SU-DHL-6 (cell line): ENCODE results near the gene URB2.

Experiments
- EZH2phosphoT487 ChIP-seq: fragments of 200-600 bp; sonication (generic), shearing (Covaris generic); conservative IDR thresholded peaks from 2 replicates; pipeline ENCODE4 v1.6.1; 2018; ENCODE audit warnings: mild to moderate bottlenecking, antibody characterized with exemption, low read length, moderate library complexity, mixed read lengths
- TF ChIP-seq, protein P1 (sequence below): fragments of 200-600 bp; sonication (generic); IDR thresholded peaks from one replicate; pipeline ENCODE4 v1.5.1; 2017; ENCODE audit warnings: antibody characterized with exemption, mild to moderate bottlenecking, low read length, moderate library complexity; ENCODE audit not compliant: insufficient read depth, poor library complexity, severe bottlenecking

DNA sequence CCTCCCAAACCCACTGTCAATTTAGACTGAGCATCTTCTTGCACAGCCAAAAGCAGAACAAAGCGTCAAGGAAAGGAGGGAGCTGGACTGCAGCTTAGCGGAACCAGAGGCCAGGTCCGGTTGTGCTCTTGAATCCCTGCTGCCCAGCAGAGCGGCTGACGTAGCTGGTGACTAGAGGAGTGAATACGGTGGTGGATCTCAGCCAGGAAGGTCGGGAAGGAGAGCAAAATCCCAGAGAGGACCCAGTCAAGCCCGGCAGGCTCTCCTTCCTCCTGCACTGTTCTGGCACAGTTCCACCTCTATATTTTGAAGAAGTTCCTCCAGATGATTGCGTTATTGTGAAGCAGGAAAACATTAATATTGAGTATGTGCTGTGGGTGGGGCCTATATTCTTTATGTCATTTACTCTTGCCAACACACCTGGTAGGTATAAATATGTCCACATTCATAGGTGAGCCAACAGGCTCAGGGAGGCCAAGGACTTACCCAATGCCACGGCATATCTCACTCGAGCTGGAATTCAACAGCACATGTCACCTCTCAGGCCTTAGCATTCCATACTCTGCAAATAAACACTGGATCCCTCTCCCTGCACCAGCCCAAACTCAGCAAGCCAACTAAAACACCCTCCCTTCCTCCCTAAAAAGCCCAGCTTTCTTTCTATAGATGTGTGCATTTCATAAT lies 43.9 kb upstream of the URB2 start:
- TF ChIP-seq, protein P1, sequence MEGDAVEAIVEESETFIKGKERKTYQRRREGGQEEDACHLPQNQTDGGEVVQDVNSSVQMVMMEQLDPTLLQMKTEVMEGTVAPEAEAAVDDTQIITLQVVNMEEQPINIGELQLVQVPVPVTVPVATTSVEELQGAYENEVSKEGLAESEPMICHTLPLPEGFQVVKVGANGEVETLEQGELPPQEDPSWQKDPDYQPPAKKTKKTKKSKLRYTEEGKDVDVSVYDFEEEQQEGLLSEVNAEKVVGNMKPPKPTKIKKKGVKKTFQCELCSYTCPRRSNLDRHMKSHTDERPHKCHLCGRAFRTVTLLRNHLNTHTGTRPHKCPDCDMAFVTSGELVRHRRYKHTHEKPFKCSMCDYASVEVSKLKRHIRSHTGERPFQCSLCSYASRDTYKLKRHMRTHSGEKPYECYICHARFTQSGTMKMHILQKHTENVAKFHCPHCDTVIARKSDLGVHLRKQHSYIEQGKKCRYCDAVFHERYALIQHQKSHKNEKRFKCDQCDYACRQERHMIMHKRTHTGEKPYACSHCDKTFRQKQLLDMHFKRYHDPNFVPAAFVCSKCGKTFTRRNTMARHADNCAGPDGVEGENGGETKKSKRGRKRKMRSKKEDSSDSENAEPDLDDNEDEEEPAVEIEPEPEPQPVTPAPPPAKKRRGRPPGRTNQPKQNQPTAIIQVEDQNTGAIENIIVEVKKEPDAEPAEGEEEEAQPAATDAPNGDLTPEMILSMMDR: no peak
- TF ChIP-seq EZH2phosphoT487: no peak
